ENCODE measurements around the gene POLR3B.
"Not testable (repeated sequence)": the region's sequence is repeated elsewhere in the genome, so short reads cannot be mapped to it uniquely, and the experiment has no call there.

The POLR3B gene

GRCh38 chr12:106343214-106343528 is 14.4 kb upstream of the POLR3B start:
- DNase-seq = no peak

- no peak for DNase-seq
Measured at GRCh38 chr12:106344131-106344530, 13.4 kb upstream of the POLR3B start.

GRCh38 chr12:106345746-106346145 is 11.8 kb upstream of the POLR3B start:
- DNase-seq = no peak

GRCh38 chr12:106348411-106348810 is 9.1 kb upstream of the POLR3B start:
- no peak for DNase-seq

DNA sequence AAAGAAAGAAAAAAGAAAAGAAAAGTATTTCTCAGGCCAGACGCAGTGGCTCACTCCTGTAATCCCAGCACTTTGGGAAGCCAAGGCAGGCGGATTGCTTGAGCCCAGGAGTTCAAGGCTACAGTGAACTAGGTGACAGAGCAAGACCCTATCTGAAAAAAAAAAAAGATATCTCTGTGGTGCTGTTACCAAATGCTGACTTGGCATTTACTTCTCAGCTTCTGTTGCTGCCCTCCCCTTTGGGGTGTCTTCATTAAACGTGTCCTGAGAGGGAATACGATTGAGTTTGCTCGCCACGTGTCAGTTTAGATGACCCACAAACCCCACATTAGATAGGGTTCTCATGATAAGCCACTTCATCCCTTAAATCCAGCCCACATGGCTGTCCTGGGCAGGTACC is 4.4 kb upstream of the POLR3B start:
- no peak for DNase-seq

DNA sequence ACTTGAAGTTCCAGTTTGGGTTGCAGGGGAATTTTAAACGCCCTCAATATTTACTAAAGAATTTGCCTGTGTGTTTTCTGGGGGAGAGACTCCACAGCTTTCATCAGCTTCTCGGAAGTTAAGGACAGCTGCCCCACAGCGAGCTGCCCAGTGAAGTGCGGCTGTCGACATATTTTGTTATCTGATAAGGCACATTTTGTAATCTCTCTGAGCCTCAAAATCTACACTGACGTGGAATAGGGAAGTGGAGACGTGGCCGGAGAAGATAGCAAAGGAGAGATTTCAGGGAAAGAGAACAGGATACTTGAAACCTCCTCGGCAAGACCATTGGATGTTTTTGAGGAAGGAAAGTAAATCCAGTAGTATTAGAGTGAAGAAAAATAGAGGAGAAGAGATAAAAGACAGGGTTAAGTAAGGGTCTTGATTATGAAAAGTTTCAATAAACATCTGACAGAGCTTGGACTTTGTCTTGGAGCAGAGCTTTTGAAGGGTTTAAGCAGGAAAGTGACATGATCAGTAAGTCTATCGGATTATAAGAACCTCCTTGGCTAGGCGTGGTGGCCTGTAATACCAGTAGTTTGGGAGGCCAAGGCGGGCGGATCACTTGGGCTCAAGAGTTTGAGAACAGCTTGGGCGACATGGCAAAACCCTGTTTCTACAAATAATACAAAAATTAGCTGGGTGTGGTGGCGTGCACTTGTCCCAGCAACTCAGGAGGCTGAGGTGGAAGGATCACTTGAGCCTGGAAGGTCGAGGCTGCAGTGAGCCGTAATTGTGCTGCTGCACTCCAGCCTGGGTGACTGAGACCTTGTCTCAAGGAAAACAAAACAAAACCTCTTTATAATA is 1.1 kb downstream of the POLR3B start:
- DNase-seq = no peak

DNA sequence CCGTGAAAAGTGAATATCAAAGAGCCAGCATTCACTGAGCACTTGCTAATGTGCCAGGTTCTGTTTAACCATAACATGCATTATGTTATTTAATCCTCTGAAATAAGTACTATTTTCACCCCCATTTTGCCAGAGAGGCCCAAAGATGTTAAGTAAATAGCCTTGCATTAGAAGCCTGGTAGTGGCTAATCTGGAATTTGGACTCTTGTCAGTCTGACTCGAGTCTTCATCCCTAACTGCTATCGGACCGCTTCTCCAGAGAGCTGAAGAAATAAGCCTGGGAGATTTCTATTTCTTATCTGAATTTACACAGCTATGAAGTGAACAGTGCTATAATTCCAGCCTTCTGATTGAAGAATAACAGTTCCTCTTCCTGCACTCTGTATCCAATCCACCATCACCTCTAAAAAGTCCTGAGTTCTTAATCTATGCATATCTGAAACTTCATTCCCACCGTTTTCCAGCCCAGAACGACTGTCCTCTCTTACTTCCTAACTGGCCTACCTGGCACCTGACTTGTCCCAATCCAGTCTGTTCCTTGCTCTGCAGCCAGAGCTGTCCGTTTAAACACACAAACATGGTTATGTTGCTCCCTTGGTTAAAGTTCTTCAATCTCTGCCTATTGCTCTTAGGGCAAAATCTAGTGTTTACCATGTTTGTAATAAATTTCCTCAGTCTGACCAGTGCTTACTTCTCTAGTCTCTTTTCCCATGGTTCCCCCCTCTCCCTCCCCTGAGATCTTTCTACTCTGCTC is 2.3 kb downstream of the POLR3B start:
- no peak for DNase-seq

DNA sequence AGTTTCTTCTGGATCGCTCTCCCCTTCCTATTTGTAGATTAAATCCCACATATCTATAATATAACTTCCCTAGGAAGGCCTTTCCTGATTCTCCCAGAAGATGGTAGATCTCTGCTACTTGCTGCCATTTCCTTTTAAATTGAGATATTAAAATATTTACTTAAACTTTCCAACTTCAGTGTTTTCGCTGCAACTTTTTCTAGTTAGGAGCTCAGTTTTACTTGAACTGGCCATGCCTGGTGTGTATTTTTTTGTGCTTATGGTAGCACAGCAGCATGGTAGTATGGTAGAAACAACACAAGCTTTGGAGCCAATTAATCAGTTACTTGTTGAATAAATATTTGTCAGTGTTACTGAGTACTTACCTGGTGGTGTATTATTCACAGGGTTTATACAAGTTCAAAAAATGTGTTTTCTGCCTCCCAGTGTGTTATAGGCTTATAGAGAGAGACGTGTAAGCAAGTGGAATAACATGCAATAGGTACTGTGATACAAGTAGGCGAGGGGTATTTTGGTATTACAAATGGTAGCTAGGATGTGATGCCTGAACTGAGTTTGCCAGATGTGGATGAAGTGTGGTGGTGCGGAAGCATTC is 2.9 kb downstream of the POLR3B start:
- DNase-seq = no peak

DNA sequence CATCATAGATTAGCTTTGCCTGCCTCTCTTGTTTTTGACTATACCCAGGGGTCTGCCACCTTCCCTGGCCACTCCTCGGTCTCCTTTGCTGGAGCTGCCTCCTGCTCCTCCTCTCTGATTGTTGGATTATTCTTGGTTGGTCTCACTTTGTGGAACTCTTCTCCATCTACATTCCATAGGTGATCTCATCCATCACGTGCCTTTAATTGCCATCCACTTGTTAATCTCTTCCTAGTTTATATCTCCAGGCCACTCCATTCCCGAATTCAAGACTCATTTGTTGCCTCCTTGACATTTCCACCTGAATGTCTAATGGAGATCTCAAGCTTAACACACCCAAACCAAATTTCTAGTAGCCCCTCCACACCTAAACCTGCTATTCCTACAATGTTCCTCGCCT is 5.4 kb downstream of the POLR3B start:
- DNase-seq = no peak

DNA sequence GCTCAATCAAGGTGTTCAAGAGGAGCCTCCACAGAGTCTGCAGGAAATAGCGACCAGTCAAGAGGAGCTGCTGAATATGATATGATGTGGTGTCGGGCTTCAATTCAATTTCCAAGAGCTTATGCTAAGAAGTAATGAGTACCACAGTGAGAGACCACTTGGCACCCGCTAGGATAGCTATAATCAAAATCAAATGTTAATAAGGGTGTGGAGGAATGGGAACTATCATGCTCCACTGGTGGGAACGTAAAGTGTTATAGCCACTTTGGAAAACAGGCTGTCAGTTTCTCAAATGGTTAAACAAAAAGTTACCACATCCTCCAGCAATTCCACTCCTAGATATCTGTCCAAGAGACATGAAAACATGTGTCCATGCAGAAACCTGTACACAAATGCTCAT is 6.7 kb downstream of the POLR3B start:
- DNase-seq = no peak

- DNase-seq = no peak
Measured at GRCh38 chr12:106369624-106370346, 12.2 kb downstream of the POLR3B start.

GRCh38 chr12:106378788-106379187 is 21.2 kb downstream of the POLR3B start:
- DNase-seq = no peak

GRCh38 chr12:106380954-106381353 is 23.4 kb downstream of the POLR3B start:
- no peak for DNase-seq

GRCh38 chr12:106381866-106382265 is 24.3 kb downstream of the POLR3B start:
- DNase-seq = not testable (repeated sequence)

DNA sequence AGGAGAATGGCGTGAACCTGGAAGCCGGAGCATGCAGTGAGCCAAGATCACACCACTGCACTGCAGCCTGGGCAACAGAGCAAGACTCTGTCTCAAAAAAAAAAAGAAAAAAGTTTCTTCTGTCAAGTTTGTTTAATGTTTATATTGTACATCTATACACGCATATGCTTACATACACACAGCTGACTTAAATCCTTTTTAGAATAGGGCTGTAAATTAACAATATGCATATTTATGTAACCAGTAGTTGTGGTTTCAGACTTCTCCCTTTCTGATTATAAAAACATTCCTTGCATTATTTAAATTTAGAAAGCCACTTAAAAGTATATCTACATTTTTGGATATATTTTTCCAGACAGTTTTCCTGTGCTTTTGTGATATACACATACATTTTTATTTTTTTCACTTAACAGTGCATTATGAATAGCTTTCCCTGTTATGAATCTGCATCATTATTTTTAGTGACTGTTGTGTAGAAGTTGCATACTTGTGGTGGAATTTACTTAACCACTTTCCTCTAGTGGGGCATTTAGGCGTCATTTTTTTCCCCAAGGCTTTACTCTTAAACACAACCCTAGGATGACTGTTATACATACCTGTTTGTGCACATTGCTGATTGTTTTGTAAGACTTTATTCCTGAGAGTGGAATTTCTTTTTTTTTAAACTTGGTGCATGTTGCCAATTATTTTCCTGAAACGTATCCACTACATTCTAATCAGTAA is 29.4 kb downstream of the POLR3B start:
- no peak for DNase-seq

- DNase-seq = no peak
Measured at GRCh38 chr12:106387848-106388377, 30.4 kb downstream of the POLR3B start.

DNA sequence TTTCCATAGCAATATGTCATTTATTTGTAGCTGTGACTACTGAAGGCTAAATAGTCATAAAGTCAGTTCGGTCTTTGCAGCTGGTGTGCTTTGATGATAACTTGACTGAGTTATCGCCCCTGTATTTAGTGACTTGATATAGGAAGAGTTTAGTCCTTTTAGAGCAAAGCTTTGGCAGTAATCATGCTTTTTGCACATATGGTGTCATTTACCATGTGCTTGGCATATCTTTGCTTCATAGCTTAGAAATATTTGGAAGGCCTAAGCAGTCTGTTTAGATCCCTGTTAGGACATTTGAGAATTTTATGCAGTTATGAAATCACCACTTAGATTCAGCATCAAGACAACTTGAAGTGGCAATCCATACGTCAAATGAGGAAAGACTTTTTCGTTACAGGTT is 31.6 kb downstream of the POLR3B start:
- DNase-seq = no peak

DNA sequence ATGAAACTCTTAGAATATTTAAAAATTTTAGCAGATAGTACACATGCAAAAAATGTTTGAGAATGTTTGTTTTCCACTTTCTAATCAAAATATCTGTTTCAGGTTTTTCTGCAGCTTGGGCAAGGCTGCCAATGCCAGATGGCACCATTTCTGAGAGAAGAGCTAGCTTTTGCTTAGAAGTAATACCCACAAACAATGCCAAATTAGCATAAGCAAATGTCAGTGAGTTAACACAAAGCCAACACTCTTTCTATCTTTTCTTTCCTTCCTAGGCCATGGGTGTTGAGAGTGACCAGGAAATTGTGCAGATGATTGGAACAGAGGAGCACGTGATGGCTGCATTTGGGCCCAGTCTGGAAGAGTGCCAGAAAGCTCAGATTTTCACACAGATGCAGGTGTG is 35.2 kb downstream of the POLR3B start:
- no peak for DNase-seq

GRCh38 chr12:106409878-106410277 is 52.3 kb downstream of the POLR3B start:
- no peak for DNase-seq

GRCh38 chr12:106412563-106412962 is 55.0 kb downstream of the POLR3B start:
- no peak for DNase-seq

DNA sequence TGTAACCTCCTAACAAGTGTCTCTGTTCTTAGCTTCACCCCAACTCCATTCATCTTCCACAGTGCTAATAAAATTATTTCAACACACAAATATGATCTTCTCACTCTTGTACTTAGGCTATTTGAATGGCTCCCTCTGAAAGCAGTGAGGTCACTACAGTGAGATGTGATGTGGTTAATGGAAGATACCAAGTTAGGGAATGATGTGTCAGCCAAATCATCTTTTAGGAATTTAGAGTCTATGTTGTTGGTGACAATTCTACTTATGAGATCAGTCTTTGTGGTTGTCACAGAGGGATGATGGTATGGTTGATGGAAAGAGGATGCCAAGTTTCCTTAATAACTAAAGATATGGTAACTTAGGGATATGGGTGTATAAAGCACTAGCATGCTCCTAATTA is 57.6 kb downstream of the POLR3B start:
- no peak for DNase-seq

- DNase-seq = no peak
Measured at GRCh38 chr12:106416273-106416672, 58.7 kb downstream of the POLR3B start.
